ENCODE results near the gene DCDC2B.

DNA sequence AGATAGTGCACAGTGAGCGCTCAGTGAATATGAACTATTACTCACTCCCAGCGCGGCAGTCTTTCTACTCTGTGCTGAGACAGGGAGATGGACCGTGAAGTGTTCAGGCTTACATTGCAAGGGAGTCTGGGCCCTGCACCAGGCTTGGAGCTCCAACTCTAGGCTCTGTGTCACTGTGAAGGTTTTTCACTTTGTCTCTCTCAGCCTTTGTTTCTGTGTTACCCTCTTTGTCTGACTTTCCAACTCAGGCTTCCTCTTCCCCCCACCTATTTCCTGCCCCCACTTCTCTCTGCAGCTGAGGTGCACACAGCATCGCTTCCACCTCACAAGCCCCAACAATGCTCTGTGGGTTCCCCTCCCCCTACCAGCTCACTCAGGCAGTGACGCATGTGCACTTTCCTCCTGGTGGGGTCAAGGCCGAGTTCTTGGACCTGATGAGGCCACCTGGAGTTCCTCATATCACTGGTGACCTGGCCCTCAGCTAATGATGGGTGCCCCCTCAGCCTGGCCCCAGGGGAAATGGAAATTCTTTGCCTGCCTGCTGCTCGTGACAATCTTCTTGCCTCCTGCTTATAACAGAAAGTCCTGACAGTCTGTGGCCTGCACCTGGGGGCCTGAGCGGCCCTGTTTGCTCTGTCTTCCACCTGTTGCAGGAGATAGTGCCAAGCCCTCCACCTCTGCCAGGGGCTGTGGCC is 41.1 kb downstream of the DCDC2B start:
- TF ChIP-seq, protein P1, sequence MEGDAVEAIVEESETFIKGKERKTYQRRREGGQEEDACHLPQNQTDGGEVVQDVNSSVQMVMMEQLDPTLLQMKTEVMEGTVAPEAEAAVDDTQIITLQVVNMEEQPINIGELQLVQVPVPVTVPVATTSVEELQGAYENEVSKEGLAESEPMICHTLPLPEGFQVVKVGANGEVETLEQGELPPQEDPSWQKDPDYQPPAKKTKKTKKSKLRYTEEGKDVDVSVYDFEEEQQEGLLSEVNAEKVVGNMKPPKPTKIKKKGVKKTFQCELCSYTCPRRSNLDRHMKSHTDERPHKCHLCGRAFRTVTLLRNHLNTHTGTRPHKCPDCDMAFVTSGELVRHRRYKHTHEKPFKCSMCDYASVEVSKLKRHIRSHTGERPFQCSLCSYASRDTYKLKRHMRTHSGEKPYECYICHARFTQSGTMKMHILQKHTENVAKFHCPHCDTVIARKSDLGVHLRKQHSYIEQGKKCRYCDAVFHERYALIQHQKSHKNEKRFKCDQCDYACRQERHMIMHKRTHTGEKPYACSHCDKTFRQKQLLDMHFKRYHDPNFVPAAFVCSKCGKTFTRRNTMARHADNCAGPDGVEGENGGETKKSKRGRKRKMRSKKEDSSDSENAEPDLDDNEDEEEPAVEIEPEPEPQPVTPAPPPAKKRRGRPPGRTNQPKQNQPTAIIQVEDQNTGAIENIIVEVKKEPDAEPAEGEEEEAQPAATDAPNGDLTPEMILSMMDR (IDR thresholded peaks at IDR 0.05): no peak
- TF ChIP-seq POLR2A (IDR thresholded peaks at IDR 0.05): peak; percentile 40
